Neural progenitor cell (in vitro differentiated cells): ENCODE results near the gene PRELP.

Experiments
- CTCF ChIP-seq: fragments of 200-600 bp; sonication (generic); IDR thresholded peaks from 2 replicates; pipeline ENCODE4 v1.5.1; 2017; ENCODE audit warnings: antibody characterized with exemption, mild to moderate bottlenecking
- EZH2 ChIP-seq: fragments of 200-600 bp; sonication (generic); IDR thresholded peaks from 2 replicates; pipeline ENCODE4 v1.6.1; 2017; ENCODE audit warnings: antibody characterized with exemption, mild to moderate bottlenecking, moderate library complexity

DNA sequence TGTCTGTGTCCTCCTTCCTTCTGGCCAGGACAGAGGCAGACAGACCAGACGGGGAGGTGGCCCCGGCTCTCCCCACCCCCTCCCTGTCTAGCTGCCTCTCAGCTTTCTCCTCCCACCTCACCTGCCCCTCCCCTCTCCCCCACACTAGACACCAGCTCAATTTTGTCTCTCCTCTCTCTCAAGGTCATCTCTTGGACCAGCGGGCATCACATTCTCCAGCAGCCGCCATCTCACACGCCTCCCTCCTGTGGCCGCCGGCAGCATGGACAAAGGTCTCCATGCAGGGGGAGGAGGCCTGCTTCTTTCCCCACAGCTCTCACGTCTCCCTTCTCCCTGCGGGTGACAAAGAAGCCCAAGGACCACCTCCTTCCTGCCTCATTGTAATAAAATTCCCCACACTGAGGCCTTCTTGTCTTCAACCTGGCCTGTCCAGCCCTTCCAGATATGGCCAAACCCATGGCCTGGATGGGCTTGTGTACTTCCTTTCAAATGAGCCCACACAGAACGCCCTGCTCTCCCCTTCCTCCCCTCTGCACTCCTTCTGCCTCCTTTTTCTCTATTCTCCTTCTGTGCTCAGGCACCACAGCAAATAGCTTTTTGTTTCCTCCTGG, 33.0 kb downstream of the PRELP start:
- no peak for TF ChIP-seq CTCF
- no peak for TF ChIP-seq EZH2
